Pulmonary artery endothelial cell (primary cell): Measurements from ENCODE around the gene CMIP. TPM values are rescaled to one million over a fixed set of nuclear protein-coding genes. Genes with fewer than 3 reads are reported as not detected.

ENCODE experiments used
- DNase-seq: peaks from one replicate; pipeline ENCODE4 v3.0.0-alpha.2; 2011; ENCODE audit warnings: low read depth, low spot score
- total RNA-seq: library from RNA; depleted of rRNA; stranded (reverse); fragments of >200 nt; gene quantifications from 2 replicates; pipeline ENCODE4 v1.2.3, GENCODE V29; 2014

Gene CMIP
- total RNA-seq, 1 donor from 2014 or later = 30.1 TPM

- DNase-seq = no peak
Observed at GRCh38 chr16:81477697-81478693, 33.4 kb downstream of the CMIP start.

- peak; percentile 53 for DNase-seq
Observed at GRCh38 chr16:81478876-81479511, 34.4 kb downstream of the CMIP start.

GRCh38 chr16:81480606-81481206 lies 36.1 kb downstream of the CMIP start:
- no peak for DNase-seq

GRCh38 chr16:81481207-81481821 lies 36.7 kb downstream of the CMIP start:
- no peak for DNase-seq

GRCh38 chr16:81482329-81483063 lies 37.9 kb downstream of the CMIP start:
- DNase-seq = no peak

- DNase-seq = no peak
Observed at GRCh38 chr16:81483064-81483969, 38.7 kb downstream of the CMIP start.

- DNase-seq = no peak
Observed at GRCh38 chr16:81483970-81484595, 39.5 kb downstream of the CMIP start.

- no peak for DNase-seq
Observed at GRCh38 chr16:81484908-81485624, 40.5 kb downstream of the CMIP start.

- DNase-seq = no peak
Observed at GRCh38 chr16:81485824-81486539, 41.4 kb downstream of the CMIP start.

- DNase-seq = no peak
Observed at GRCh38 chr16:81486540-81487061, 42.0 kb downstream of the CMIP start.

GRCh38 chr16:81487301-81487720 lies 42.7 kb downstream of the CMIP start:
- no peak for DNase-seq

- no peak for DNase-seq
Observed at GRCh38 chr16:81488687-81489411, 44.2 kb downstream of the CMIP start.

- DNase-seq = no peak
Observed at GRCh38 chr16:81489547-81490267, 45.1 kb downstream of the CMIP start.

GRCh38 chr16:81491541-81492188 lies 47.1 kb downstream of the CMIP start:
- no peak for DNase-seq

GRCh38 chr16:81492311-81492761 lies 47.7 kb downstream of the CMIP start:
- DNase-seq = no peak
